ENCODE measurements around the gene HDAC4.

- TF ChIP-seq POLR2A (IDR thresholded peaks at IDR 0.05; ENCODE audit: low read depth, low read length) (no peak), POLR2AphosphoS5 (IDR thresholded peaks at IDR 0.05; ENCODE audit: low read length) (no peak), CHD2 (IDR thresholded peaks at IDR 0.05; ENCODE audit: borderline replicate concordance, low read depth, low read length) (no peak), EZH2 (IDR thresholded peaks at IDR 0.05; ENCODE audit: borderline replicate concordance, control insufficient read depth, low read depth, low read length) (no peak), CTCF (IDR thresholded peaks at IDR 0.05 in 2 of 3, conservative IDR thresholded peaks at IDR 0.05 in 1 of 3; ENCODE audit: control insufficient read depth in 2 of 3, extremely low read depth in 1 of 3, insufficient read depth in 1 of 3, low read depth in 3 of 3, low read length in 3 of 3) (no peak)
Observed at GRCh38 chr2:239168575-239168974, 232.2 kb downstream of the HDAC4 start.

Measured in GM12878 (cell line).